ELF-1 (cell line): Measurements from ENCODE around the gene DERA.
"Not testable (repeated sequence)": the region's sequence is repeated elsewhere in the genome, so short reads cannot be mapped to it uniquely, and the experiment has no call there.

Experiments
- DNase-seq: peaks from one replicate; pipeline ENCODE4 v3.0.0-alpha.2; 2016; ENCODE audit warnings: low read depth, low spot score

Gene DERA

GRCh38 chr12:16008421-16008824 is 97.3 kb downstream of the DERA start:
- DNase-seq = no peak

- no peak for DNase-seq
Observed at GRCh38 chr12:16012117-16012516, 101.0 kb downstream of the DERA start.

GRCh38 chr12:16013722-16014121 is 102.6 kb downstream of the DERA start:
- not testable (repeated sequence) for DNase-seq

DNA sequence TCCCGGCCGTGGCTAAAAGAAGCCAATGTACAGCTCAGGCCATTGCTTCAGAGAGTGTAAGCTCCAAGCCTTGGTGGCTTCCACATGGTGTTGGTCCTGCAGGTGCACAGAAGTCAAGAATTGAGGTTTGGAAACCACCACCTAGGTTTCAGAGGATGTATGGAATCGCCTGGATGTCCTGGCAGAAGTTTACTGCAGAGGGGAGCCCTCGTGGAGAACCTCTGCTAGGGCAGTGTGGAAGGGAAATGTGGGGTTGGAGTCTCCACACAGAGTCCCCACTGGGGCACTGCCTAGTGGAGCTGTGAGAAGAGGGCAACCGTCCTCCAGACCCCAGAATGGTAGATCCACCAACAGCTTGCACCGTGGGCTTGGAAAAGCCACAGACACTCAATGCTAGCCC is 103.3 kb downstream of the DERA start:
- DNase-seq = not testable (repeated sequence)

DNA sequence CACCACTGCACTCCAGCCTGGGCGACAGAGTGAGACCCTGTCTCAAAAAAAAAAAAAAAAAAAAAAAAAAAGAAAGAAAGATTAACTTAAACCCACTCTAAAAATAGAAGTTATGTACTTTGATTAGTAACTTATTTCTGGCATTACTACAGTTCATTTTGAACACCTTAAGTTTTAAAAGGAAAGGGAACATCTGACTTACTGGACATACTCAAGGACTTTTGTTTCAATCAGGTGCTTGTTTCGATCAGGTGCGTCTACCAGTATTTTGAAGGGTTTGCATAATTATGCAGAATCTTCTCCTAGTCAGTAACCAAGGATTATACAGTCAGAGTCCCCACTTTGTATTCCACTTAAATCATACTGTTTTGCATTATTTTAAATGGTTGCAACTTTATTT is 105.6 kb downstream of the DERA start:
- no peak for DNase-seq

- no peak for DNase-seq
Observed at GRCh38 chr12:16018306-16018705, 107.2 kb downstream of the DERA start.

DNA sequence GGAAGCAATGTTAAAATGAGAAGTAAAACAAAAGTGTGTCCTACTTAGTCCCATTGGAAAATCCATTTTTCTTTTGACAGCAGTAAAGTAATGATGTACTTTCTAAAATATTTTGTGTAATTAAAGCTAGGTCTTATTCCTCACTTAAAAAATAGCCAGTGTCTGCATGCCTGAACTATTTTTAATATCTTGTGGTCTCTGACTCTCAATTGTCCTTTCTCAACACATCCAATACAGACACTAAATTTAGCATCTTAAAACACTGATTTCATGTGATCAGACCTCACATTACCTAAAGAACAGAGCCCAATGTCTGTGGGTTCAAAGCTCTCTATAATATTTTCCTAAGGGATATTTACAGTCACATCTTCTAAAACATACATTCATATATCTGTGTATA is 108.0 kb downstream of the DERA start:
- no peak for DNase-seq

DNA sequence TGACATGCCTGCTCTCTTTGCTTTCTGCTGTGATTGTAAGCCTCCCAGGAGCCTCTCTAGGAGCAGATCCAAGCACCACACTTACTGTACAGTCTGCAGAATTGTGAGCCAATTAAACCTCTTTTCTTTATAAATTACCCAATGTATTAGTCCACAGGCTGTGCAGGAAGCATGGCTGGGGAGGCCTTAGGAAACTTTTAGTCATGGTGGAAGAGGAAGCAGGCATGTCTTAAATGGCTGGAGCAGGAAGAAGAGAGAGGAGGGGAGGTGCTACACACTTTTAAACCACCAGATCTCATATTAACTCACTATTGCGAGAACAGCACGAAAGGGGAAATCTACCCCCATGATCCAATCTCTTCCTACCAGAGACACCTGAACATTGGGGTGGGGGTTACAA is 108.9 kb downstream of the DERA start:
- no peak for DNase-seq

DNA sequence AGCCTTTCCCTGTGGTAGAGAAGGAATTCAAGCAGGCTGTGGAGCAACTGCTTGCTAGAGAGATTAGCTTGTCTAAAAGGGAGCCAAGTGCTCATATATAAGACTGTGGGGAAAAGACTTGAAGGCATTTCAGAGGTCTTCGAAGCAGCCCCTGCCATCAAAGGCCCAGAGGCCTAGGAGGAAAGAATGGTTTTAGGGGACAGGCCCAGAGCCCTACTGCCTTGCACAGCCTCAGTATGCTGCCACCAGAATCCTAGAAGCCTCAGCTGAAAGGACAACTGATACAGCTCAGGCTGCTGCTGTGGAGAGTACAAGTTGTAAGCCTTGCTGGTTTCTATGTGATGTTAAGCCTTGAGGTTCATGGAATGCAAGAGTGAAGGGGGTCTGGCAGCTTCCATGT is 109.9 kb downstream of the DERA start:
- no peak for DNase-seq

GRCh38 chr12:16021676-16022075 is 110.5 kb downstream of the DERA start:
- DNase-seq = no peak

- no peak for DNase-seq
Observed at GRCh38 chr12:16027002-16027401, 115.9 kb downstream of the DERA start.

GRCh38 chr12:16030744-16031143 is 119.6 kb downstream of the DERA start:
- no peak for DNase-seq

DNA sequence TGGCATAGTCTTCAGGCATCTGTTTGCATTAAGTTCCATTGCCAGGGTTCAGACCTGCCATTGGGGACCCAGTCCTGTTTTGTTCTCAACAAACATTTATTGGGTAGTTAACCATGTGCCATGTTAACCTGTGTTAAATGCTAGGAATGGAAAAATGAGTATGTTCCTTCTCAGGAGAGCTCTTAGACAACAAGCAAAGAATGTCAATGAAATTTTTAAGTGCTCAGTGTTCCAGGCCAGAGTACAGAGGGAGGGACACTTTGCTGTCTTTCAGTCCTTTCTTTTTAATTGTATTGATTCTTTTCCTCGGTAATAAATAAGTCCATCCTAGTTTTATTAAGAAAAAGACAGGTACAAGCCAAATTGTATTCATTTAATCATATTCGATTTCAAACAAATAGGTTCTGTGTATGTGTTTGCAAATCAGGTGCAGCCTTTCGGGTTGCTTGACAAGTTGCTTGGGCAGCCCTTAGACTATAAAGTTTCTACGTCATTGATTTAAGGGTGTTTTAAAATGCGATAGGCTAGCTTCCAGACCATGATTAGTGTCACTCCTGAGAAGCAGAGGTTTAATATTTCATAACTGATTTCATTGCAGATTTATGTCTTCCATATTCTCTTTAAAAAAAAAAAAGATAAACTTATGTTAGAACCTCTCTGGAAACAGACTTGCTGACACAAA is 123.1 kb downstream of the DERA start:
- DNase-seq = no peak

GRCh38 chr12:16036073-16036472 is 124.9 kb downstream of the DERA start:
- DNase-seq = no peak

- no peak for DNase-seq
Observed at GRCh38 chr12:16037533-16037932, 126.4 kb downstream of the DERA start.

GRCh38 chr12:16043480-16043879 is 132.3 kb downstream of the DERA start:
- no peak for DNase-seq

DNA sequence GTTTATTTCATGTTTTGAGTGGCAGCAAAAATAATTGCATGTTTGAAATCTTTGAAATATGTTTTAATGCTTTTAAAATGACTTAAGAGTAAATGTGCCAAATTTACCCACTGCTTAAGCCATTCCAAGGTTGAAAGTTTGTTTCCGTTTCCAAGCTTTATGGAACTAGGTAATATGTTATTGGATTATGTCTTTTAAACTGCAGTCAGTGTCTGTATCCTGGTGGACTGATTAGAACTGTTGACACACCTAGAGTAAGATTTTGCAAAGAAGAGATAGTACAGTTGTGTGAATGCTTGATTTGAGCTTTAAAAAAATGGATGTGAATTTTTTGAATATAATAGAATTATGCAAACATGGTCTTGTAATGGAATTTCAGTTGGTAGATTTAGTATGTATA is 135.1 kb downstream of the DERA start:
- no peak for DNase-seq

- DNase-seq = no peak
Observed at GRCh38 chr12:16048511-16048910, 137.4 kb downstream of the DERA start.

DNA sequence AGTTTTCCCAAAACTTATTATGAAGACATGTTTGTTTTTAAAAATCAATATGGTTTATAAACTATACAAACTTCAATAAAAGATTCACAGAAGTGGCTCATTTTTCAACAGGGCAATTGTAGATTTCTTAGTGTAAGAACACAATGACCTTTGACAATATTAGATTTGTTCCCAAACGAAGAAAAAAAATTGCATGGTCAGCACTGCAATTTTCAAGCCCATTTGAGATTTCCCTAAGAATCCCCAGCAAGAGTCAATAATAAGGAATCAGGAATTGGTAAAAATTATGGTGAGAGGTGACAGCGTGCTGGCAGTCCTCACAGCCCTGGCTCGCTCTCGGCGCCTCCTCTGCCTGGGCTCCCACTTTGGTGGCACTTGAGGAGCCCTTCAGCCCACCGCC is 145.8 kb downstream of the DERA start:
- DNase-seq = no peak

DNA sequence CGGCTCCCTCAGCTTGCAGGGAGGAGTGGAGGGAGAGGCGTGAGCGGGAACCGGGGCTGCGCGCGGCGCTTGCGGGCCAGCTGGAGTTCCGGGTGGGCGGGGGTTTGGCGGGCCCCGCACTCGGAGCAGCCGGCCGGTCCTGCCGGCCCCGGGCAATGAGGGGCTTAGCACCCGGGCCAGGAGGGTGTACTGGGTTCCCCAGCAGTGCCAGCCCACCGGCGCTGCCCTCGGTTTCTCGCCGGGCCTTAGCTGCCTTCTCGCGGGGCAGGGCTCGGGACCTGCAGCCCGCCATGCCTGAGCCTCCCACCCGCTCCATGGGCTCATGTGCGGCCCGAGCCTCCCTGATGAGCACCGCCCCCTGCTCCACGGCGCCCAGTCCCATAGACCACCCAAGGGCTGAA is 146.2 kb downstream of the DERA start:
- peak; percentile 43 for DNase-seq

- no peak for DNase-seq
Observed at GRCh38 chr12:16062611-16063010, 151.5 kb downstream of the DERA start.

DNA sequence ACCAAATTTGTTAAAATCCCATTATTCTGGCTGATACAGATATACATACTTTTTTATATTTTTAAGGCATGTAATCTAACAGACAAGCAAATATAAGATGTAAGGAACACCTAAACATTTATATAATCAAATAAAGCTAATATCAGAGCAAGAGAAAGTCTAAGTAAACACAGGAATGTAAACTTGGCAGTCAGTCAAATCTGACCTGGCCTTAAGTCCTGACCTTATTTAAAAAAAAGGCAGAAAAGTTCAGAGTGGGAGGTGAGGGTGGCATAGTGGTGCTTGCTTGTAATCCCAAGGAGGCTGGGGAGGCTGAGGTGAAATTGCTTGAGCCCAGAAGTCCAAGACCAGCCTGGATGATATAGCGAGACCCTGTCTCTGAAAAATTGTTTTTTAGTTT is 152.6 kb downstream of the DERA start:
- DNase-seq = no peak

- DNase-seq = no peak
Observed at GRCh38 chr12:16070113-16070512, 159.0 kb downstream of the DERA start.

GRCh38 chr12:16072678-16073077 is 161.5 kb downstream of the DERA start:
- DNase-seq = no peak
